Stimulated activated memory B cell treated with anti-CD40 and anti-IgM and Interleukin-4, amounts not matched to agents 10 μg/mL and 1 μg/mL and 100 μg/mL, for 72 hours (primary cell): ENCODE results near the gene TMEM196.

Experiments used
- ATAC-seq: fragments of 150-1000 bp; cut with Tn5 transposase; 2 replicates; pipeline ENCODE4 v1.10.0; 2021
- H3K27ac Mint-ChIP-seq: one replicate; pipeline ENCODE4 v1.8.0; 2022; ENCODE audit warnings: mild to moderate bottlenecking, mixed read lengths
- H3K27me3 Mint-ChIP-seq: one replicate; pipeline ENCODE4 v1.8.0; 2022; ENCODE audit warnings: mixed read lengths
- H3K36me3 Mint-ChIP-seq: one replicate; pipeline ENCODE4 v1.8.0; 2022; ENCODE audit warnings: mixed read lengths
- H3K4me1 Mint-ChIP-seq: one replicate; pipeline ENCODE4 v1.8.0; 2022; ENCODE audit warnings: mixed read lengths
- H3K4me3 Mint-ChIP-seq: one replicate; pipeline ENCODE4 v1.8.0; 2022; ENCODE audit warnings: mild to moderate bottlenecking, moderate library complexity, mixed read lengths
- H3K9me3 Mint-ChIP-seq: one replicate; pipeline ENCODE4 v1.8.0; 2022; ENCODE audit warnings: mixed read lengths

The TMEM196 gene

GRCh38 chr7:19772841-19773760 is at the start of gene TMEM196:
Gene TMEM196 (minus strand): TSS chr7:19773617. CDS start chr7:19772696, 921 bp downstream.
- H3K27ac Mint-ChIP-seq, result no peak within 1 kb of the TSS
- peak within 1 kb of the TSS; percentile 64 for H3K4me3 Mint-ChIP-seq
- ATAC-seq, result no peak
- H3K27me3 Mint-ChIP-seq, result peaks cover 39% of the 10 kb centered on the region
- H3K36me3 Mint-ChIP-seq, result no peaks in the 10 kb centered on the region
- H3K9me3 Mint-ChIP-seq, result no peaks in the 10 kb centered on the region
- peaks cover 19% of the 10 kb centered on the region for H3K4me1 Mint-ChIP-seq

- no peak overlapping the region for H3K4me3 Mint-ChIP-seq
- ATAC-seq, result no peak
- no peaks in the 10 kb centered on the region for H3K27me3 Mint-ChIP-seq
Observed at GRCh38 chr7:19816128-19816527, 42.7 kb upstream of the TMEM196 start.

GRCh38 chr7:19815546-19815945 is 42.1 kb upstream of the TMEM196 start:
- no peak overlapping the region for H3K4me3 Mint-ChIP-seq
- no peak overlapping the region for H3K27ac Mint-ChIP-seq
- H3K36me3 Mint-ChIP-seq, result no peaks in the 10 kb centered on the region
- no peaks in the 10 kb centered on the region for H3K4me1 Mint-ChIP-seq
- H3K27me3 Mint-ChIP-seq, result no peaks in the 10 kb centered on the region
- H3K9me3 Mint-ChIP-seq, result no peaks in the 10 kb centered on the region
- ATAC-seq, result no peak

More at GRCh38 chr7:19816128-19816527, 42.7 kb upstream of the TMEM196 start:
- Mint-ChIP-seq H3K4me1 (no peaks in the 10 kb centered on the region), H3K9me3 (no peaks in the 10 kb centered on the region), H3K36me3 (no peaks in the 10 kb centered on the region), H3K27ac (no peak overlapping the region)

GRCh38 chr7:19814776-19815175 is 41.4 kb upstream of the TMEM196 start:
- no peaks in the 10 kb centered on the region for H3K4me1 Mint-ChIP-seq
- no peak for ATAC-seq
- H3K4me3 Mint-ChIP-seq, result no peak overlapping the region
- H3K27me3 Mint-ChIP-seq, result no peaks in the 10 kb centered on the region
- H3K27ac Mint-ChIP-seq, result no peak overlapping the region
- no peaks in the 10 kb centered on the region for H3K36me3 Mint-ChIP-seq
- H3K9me3 Mint-ChIP-seq, result no peaks in the 10 kb centered on the region

GRCh38 chr7:19811386-19811785 is 38.0 kb upstream of the TMEM196 start:
- Mint-ChIP-seq H3K36me3 (no peaks in the 10 kb centered on the region), H3K4me3 (no peak overlapping the region), H3K9me3 (no peaks in the 10 kb centered on the region), H3K27me3 (peaks cover 7% of the 10 kb centered on the region), H3K27ac (no peak overlapping the region), H3K4me1 (no peaks in the 10 kb centered on the region)
- no peak for ATAC-seq

GRCh38 chr7:19798986-19799385 is 25.6 kb upstream of the TMEM196 start:
- Mint-ChIP-seq H3K27ac (no peak overlapping the region), H3K27me3 (peaks cover 12% of the 10 kb centered on the region), H3K4me3 (no peak overlapping the region), H3K9me3 (no peaks in the 10 kb centered on the region), H3K36me3 (no peaks in the 10 kb centered on the region), H3K4me1 (no peaks in the 10 kb centered on the region)
- no peak for ATAC-seq

- H3K36me3 Mint-ChIP-seq, result no peaks in the 10 kb centered on the region
- no peaks in the 10 kb centered on the region for H3K4me1 Mint-ChIP-seq
- peaks cover 8% of the 10 kb centered on the region for H3K9me3 Mint-ChIP-seq
- no peak overlapping the region for H3K27ac Mint-ChIP-seq
- no peak overlapping the region for H3K4me3 Mint-ChIP-seq
- no peaks in the 10 kb centered on the region for H3K27me3 Mint-ChIP-seq
- ATAC-seq, result no peak
Observed at GRCh38 chr7:19783541-19783940, 10.1 kb upstream of the TMEM196 start.

- peaks cover 23% of the 10 kb centered on the region for H3K27me3 Mint-ChIP-seq
Observed at GRCh38 chr7:19776981-19777380, 3.6 kb upstream of the TMEM196 start.

GRCh38 chr7:19775578-19775977 is 2.2 kb upstream of the TMEM196 start:
- no peaks in the 10 kb centered on the region for H3K9me3 Mint-ChIP-seq
- peaks cover 27% of the 10 kb centered on the region for H3K27me3 Mint-ChIP-seq
- H3K4me1 Mint-ChIP-seq, result peaks cover 19% of the 10 kb centered on the region
- no peaks in the 10 kb centered on the region for H3K36me3 Mint-ChIP-seq
- no peak overlapping the region for H3K27ac Mint-ChIP-seq
- H3K4me3 Mint-ChIP-seq, result no peak overlapping the region
- ATAC-seq, result no peak

More at GRCh38 chr7:19776981-19777380, 3.6 kb upstream of the TMEM196 start:
- Mint-ChIP-seq H3K4me3 (no peak overlapping the region), H3K36me3 (no peaks in the 10 kb centered on the region), H3K9me3 (no peaks in the 10 kb centered on the region), H3K4me1 (peaks cover 18% of the 10 kb centered on the region), H3K27ac (no peak overlapping the region)
- no peak for ATAC-seq

GRCh38 chr7:19772306-19772705 is 1.1 kb downstream of the TMEM196 start:
- no peak overlapping the region for H3K4me3 Mint-ChIP-seq
- no peaks in the 10 kb centered on the region for H3K9me3 Mint-ChIP-seq
- H3K27ac Mint-ChIP-seq, result no peak overlapping the region
- H3K36me3 Mint-ChIP-seq, result no peaks in the 10 kb centered on the region
- H3K4me1 Mint-ChIP-seq, result peaks cover 19% of the 10 kb centered on the region
- H3K27me3 Mint-ChIP-seq, result peaks cover 39% of the 10 kb centered on the region
- no peak for ATAC-seq

GRCh38 chr7:19762631-19763030 is 10.8 kb downstream of the TMEM196 start:
- Mint-ChIP-seq H3K9me3 (no peaks in the 10 kb centered on the region), H3K27ac (no peak overlapping the region), H3K4me1 (no peaks in the 10 kb centered on the region), H3K36me3 (no peaks in the 10 kb centered on the region), H3K4me3 (no peak overlapping the region), H3K27me3 (peaks cover 11% of the 10 kb centered on the region)
- ATAC-seq, result no peak

GRCh38 chr7:19754521-19755116 is 18.8 kb downstream of the TMEM196 start:
- H3K36me3 Mint-ChIP-seq, result no peaks in the 10 kb centered on the region
- no peaks in the 10 kb centered on the region for H3K9me3 Mint-ChIP-seq
- no peaks in the 10 kb centered on the region for H3K27me3 Mint-ChIP-seq
- H3K4me1 Mint-ChIP-seq, result no peaks in the 10 kb centered on the region
- no peak overlapping the region for H3K4me3 Mint-ChIP-seq
- ATAC-seq, result no peak
- no peak overlapping the region for H3K27ac Mint-ChIP-seq

- Mint-ChIP-seq H3K27ac (no peak overlapping the region), H3K9me3 (no peaks in the 10 kb centered on the region), H3K4me3 (no peak overlapping the region), H3K36me3 (no peaks in the 10 kb centered on the region), H3K4me1 (no peaks in the 10 kb centered on the region), H3K27me3 (no peaks in the 10 kb centered on the region)
- ATAC-seq, result no peak
Observed at GRCh38 chr7:19752020-19752419, 21.4 kb downstream of the TMEM196 start.

- Mint-ChIP-seq H3K36me3 (no peaks in the 10 kb centered on the region), H3K4me1 (no peaks in the 10 kb centered on the region), H3K9me3 (no peaks in the 10 kb centered on the region), H3K27ac (no peak overlapping the region), H3K4me3 (no peak overlapping the region), H3K27me3 (no peaks in the 10 kb centered on the region)
- no peak for ATAC-seq
Observed at GRCh38 chr7:19749658-19750057, 23.8 kb downstream of the TMEM196 start.

- ATAC-seq, result no peak
- no peaks in the 10 kb centered on the region for H3K9me3 Mint-ChIP-seq
- no peak overlapping the region for H3K27ac Mint-ChIP-seq
- no peaks in the 10 kb centered on the region for H3K27me3 Mint-ChIP-seq
- H3K36me3 Mint-ChIP-seq, result no peaks in the 10 kb centered on the region
- H3K4me1 Mint-ChIP-seq, result no peaks in the 10 kb centered on the region
- H3K4me3 Mint-ChIP-seq, result no peak overlapping the region
Observed at GRCh38 chr7:19747740-19748339, 25.6 kb downstream of the TMEM196 start.
